A549 (cell line): Measurements from ENCODE around the gene CTIF. TPM values are rescaled to one million over a fixed set of nuclear protein-coding genes. Genes with fewer than 3 reads are reported as not detected.

Source experiments
- ATAC-seq, 2 experiments: fragments of 200-7000 bp in 1 of 2; fragments of >200 bp in 1 of 2; cut with Nextera tagmentation in 1 of 2; cut with Tn5 transposase in 1 of 2; 3 replicates each; pipeline versions ENCODE4 v1.8.0 to v1.9.1; 2018 to 2020; ENCODE audit warnings: mild to moderate bottlenecking in 1 of 2, moderate library complexity in 1 of 2
- CTCF ChIA-PET: fragments of 300-600 bp; sonication (Branson Sonifier 250); formaldehyde crosslinking; extraction: SDS; loops from one replicate; lab custom pipeline; 2021; ENCODE audit warnings: antibody characterized with exemption, inconsistent platforms; lab: Yijun Ruan, JAX
- POLR2A ChIA-PET: fragments of 350-600 bp; formaldehyde crosslinking; extraction: SDS; loops from one replicate; lab custom pipeline; 2021; ENCODE audit warnings: antibody characterized with exemption, inconsistent platforms; lab: Yijun Ruan, JAX
- DNase-seq, 2 experiments: peaks; one replicate each; pipeline versions ENCODE4 v3.0.0 to v3.0.0-alpha.2; 2011 to 2016; ENCODE audit warnings: low read depth in 1 of 2, low spot score in 1 of 2
- FAIRE-seq: peaks from 2 replicates; lab custom pipeline; 2011; peaks lifted over from hg19 to GRCh38; lab: Jason Lieb, UNC
- H3K27ac ChIP-seq, 2 experiments: fragments of >200 bp; sonication (Bioruptor Twin); formaldehyde crosslinking; 3 replicates each; pipeline ENCODE4 v1.5.1; 2016 to 2017
- H3K4me1 ChIP-seq: fragments of >200 bp; sonication (Bioruptor Twin); formaldehyde crosslinking; 3 replicates; pipeline ENCODE4 v1.6.1; 2016
- H3K4me2 ChIP-seq: fragments of >200 bp; sonication (Bioruptor Twin); formaldehyde crosslinking; 3 replicates; pipeline ENCODE4 v1.6.1; 2016
- H3K4me3 ChIP-seq: fragments of >200 bp; sonication (Bioruptor Twin); formaldehyde crosslinking; 3 replicates; pipeline ENCODE4 v1.5.1; 2016
- H3K9me3 ChIP-seq: fragments of >200 bp; sonication (Bioruptor Twin); formaldehyde crosslinking; 3 replicates; pipeline ENCODE4 v1.6.1; 2016
- CBX2 ChIP-seq: fragments of 200-600 bp; sonication (generic); IDR thresholded peaks from 2 replicates; pipeline ENCODE4 v1.6.1; 2016; ENCODE audit warnings: low read depth, mild to moderate bottlenecking, borderline replicate concordance
- CBX8 ChIP-seq: fragments of 200-600 bp; sonication (generic); IDR thresholded peaks from 2 replicates; pipeline ENCODE4 v1.6.1; 2016
- CEBPB ChIP-seq, 2 experiments: fragments of >200 bp in 1 of 2; sonication (Bioruptor Twin) in 1 of 2; formaldehyde crosslinking in 1 of 2; IDR thresholded peaks; 2 replicates each; pipeline ENCODE4 v1.6.1; 2012 to 2016
- EHF ChIP-seq: fragments of 250-450 bp; sonication (Bioruptor Pico); IDR thresholded peaks from 2 replicates; pipeline ENCODE4 v1.5.0; 2020; ENCODE audit warnings: mild to moderate bottlenecking
- EP300 ChIP-seq, 2 experiments: fragments of >200 bp; sonication (Bioruptor Twin); formaldehyde crosslinking; IDR thresholded peaks; 2 replicates in 1 of 2; 3 replicates in 1 of 2; pipeline ENCODE4 v1.6.1; 2016 to 2017
- FOSL2 ChIP-seq, 2 experiments: fragments of 450-650 bp in 1 of 2; fragments of >200 bp in 1 of 2; sonication (Bioruptor Twin) in 1 of 2; formaldehyde crosslinking; IDR thresholded peaks; 2 replicates each; pipeline versions ENCODE4 v1.5.0 to v1.6.1; 2016 to 2020; ENCODE audit warnings: mild to moderate bottlenecking in 1 of 2, moderate library complexity in 1 of 2
- FOXS1 ChIP-seq: fragments of 250-450 bp; sonication (Bioruptor Pico); IDR thresholded peaks from 2 replicates; pipeline ENCODE4 v1.5.0; 2020; ENCODE audit warnings: mild to moderate bottlenecking, moderate library complexity
- HDAC2 ChIP-seq: fragments of 200-600 bp; sonication (generic); IDR thresholded peaks from 2 replicates; pipeline ENCODE4 v1.6.1; 2016
- KDM5A ChIP-seq: fragments of 200-600 bp; sonication (generic); IDR thresholded peaks from 2 replicates; pipeline ENCODE4 v1.6.1; 2016; ENCODE audit warnings: antibody characterized with exemption, mild to moderate bottlenecking
- MAFK ChIP-seq: fragments of 450-650 bp; IDR thresholded peaks from 2 replicates; pipeline ENCODE4 v1.6.1; 2014; ENCODE audit not compliant: partially characterized antibody
- MAZ ChIP-seq: fragments of 150-350 bp; IDR thresholded peaks from 2 replicates; pipeline ENCODE4 v1.6.1; 2014; ENCODE audit warnings: antibody characterized with exemption, low read depth, low read length, borderline replicate concordance
- NFE2L2 ChIP-seq: fragments of 150-350 bp; conservative IDR thresholded peaks from 2 replicates; pipeline ENCODE4 v1.6.1; 2014; ENCODE audit warnings: low read length
- NR3C1 ChIP-seq: fragments of >200 bp; sonication (Bioruptor Twin); formaldehyde crosslinking; IDR thresholded peaks from 3 replicates; pipeline ENCODE4 v1.6.1; 2017
- POLR2A ChIP-seq: IDR thresholded peaks from 2 replicates; pipeline ENCODE4 v1.6.1; 2012; ENCODE audit warnings: mild to moderate bottlenecking, low read length
- RAD21 ChIP-seq, 2 experiments: fragments of >200 bp in 1 of 2; sonication (Bioruptor Twin) in 1 of 2; formaldehyde crosslinking in 1 of 2; IDR thresholded peaks in 1 of 2; conservative IDR thresholded peaks in 1 of 2; 2 replicates in 1 of 2; 3 replicates in 1 of 2; pipeline ENCODE4 v1.6.1; 2012 to 2018; ENCODE audit warnings: inconsistent platforms in 1 of 2
- SMC3 ChIP-seq: fragments of >200 bp; sonication (Bioruptor Twin); formaldehyde crosslinking; IDR thresholded peaks from 3 replicates; pipeline ENCODE4 v1.6.1; 2018; ENCODE audit warnings: inconsistent platforms
- TP53 ChIP-seq: fragments of 250-450 bp; sonication (Bioruptor Pico); IDR thresholded peaks from 2 replicates; pipeline ENCODE4 v1.5.0; 2021; ENCODE audit warnings: mild to moderate bottlenecking, moderate library complexity
- ZSCAN20 ChIP-seq: fragments of 250-450 bp; sonication (Bioruptor Pico); IDR thresholded peaks from 2 replicates; pipeline ENCODE4 v1.8.0; 2022; ENCODE audit warnings: mild to moderate bottlenecking, moderate library complexity
- whole genome bisulfite sequencing: methylation state at CpG from one replicate; pipeline ENCODE4 v1.1.6; 2017; ENCODE audit errors: missing lambda C conversion rate; 5-methylcytosine and 5-hydroxymethylcytosine counted together
- polyA plus RNA-seq, 4 experiments: library from polyadenylated mRNA; depleted of rRNA in 3 of 4; stranded (reverse); fragments of >200 nt; fragmentation: RNase III in 1 of 4; extraction: RNeasy Plus Mini Kit Qiagen cat#74134 plus additional on column Dnase treatment in 1 of 4; gene quantifications; 2 replicates in 3 of 4; 3 replicates in 1 of 4; pipeline ENCODE4 v1.2.3, GENCODE V29; 2011 to 2017
- TF ChIP-seq, protein P1 (sequence below): fragments of >200 bp; sonication (Bioruptor Twin); formaldehyde crosslinking; IDR thresholded peaks from 3 replicates; pipeline ENCODE4 v1.6.1; 2016
- TF ChIP-seq, protein P2 (sequence below): fragments of 150-350 bp; IDR thresholded peaks from 2 replicates; pipeline ENCODE4 v1.6.1; 2014; ENCODE audit warnings: low read depth, mild to moderate bottlenecking, low read length
- TF ChIP-seq, protein P3 (sequence below): IDR thresholded peaks from 2 replicates; pipeline ENCODE4 v1.6.1; 2012
- TF ChIP-seq, protein P4 (sequence below): fragments of 250-450 bp; sonication (Bioruptor Pico); IDR thresholded peaks from 2 replicates; pipeline ENCODE4 v1.5.0; 2021; ENCODE audit warnings: mild to moderate bottlenecking, moderate library complexity, borderline replicate concordance
- TF ChIP-seq, protein P5 (sequence below): fragments of 250-450 bp; sonication (Bioruptor Pico); IDR thresholded peaks from 2 replicates; pipeline ENCODE4 v1.5.0; 2020; ENCODE audit warnings: low read depth, mild to moderate bottlenecking, moderate library complexity

Gene CTIF
- polyA plus RNA-seq, 2 of the 4 experiments (the other 2 are of a cell fraction) = 17.0 to 24.7 TPM

DNA sequence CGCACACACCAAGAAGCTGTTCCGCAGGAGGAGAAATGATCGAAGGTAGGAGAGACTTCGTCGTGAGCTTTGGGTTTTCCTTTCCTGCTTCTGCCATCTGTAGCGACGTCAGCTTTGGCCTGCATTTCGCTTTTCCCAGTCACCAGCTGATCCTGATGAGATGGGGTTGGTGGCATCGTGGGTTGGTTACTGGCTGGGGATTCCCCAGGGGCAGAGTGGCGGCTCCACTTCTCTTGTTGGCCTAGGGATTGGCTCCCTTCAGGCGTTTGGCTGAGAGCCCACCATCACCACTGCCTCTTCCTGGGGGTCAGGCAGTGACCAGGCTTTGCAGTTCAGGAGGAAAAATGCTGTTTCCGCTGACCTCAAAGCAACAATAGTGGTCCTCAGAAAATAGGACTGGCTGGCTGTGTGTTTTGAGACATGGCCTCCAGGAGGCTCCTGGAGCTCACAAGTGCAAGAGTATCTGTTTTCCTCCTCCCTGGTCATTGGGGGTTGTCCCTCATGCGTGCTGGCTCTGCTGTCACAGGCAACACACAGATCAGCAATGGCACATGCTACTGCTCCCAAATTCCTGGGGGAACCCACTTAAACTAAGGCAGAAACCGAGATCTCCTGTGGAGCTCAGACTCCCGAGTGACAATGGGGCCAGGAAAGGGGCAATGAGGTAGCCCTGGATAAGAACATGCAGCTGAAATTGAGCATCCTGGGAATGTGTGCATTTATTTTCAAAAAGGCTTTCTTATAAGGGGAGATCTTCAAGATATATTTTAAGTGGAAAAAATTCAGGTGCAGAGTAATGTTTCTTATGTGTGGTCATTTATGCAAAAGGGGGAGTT is 173.0 kb downstream of the CTIF start:
- ChIA-PET CTCF (interaction anchor here (1.1 to 1.6 kb wide), 2 partner anchors 9 to 201 kb away, joined by 3 to 4 read pairs; no protein-coding TSS in a partner anchor), POLR2A (no interaction called here)
- peak; percentile 50 to 73; a peak in 3 of 6 replicates for ATAC-seq
- FAIRE-seq = no peak
- Histone ChIP-seq H3K9me3 (no peaks in the 10 kb centered on the region), H3K4me1 (no peaks in the 10 kb centered on the region), H3K4me3 (no peak overlapping the region), H3K4me2 (no peak overlapping the region), H3K27ac (no peak overlapping the region)
- TF ChIP-seq RAD21 (conservative IDR thresholded peaks at IDR 0.05 in 1 of 2, IDR thresholded peaks at IDR 0.05 in 1 of 2) = peak; percentile 41 to 69; a peak in 4 of 5 replicates
- TF ChIP-seq, protein P1, sequence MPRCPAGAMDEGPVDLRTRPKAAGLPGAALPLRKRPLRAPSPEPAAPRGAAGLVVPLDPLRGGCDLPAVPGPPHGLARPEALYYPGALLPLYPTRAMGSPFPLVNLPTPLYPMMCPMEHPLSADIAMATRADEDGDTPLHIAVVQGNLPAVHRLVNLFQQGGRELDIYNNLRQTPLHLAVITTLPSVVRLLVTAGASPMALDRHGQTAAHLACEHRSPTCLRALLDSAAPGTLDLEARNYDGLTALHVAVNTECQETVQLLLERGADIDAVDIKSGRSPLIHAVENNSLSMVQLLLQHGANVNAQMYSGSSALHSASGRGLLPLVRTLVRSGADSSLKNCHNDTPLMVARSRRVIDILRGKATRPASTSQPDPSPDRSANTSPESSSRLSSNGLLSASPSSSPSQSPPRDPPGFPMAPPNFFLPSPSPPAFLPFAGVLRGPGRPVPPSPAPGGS = no peak
- peak; percentile 30; the same call in 1 of the 3 replicates for TF ChIP-seq SMC3
- TF ChIP-seq MAZ = no peak
- TF ChIP-seq, protein P2, sequence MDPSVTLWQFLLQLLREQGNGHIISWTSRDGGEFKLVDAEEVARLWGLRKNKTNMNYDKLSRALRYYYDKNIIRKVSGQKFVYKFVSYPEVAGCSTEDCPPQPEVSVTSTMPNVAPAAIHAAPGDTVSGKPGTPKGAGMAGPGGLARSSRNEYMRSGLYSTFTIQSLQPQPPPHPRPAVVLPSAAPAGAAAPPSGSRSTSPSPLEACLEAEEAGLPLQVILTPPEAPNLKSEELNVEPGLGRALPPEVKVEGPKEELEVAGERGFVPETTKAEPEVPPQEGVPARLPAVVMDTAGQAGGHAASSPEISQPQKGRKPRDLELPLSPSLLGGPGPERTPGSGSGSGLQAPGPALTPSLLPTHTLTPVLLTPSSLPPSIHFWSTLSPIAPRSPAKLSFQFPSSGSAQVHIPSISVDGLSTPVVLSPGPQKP = no peak
- WGBS = 80% methylated on average over 12 of the region's 15 CpGs
- peak; percentile 20 to 34 for DNase-seq

DNA sequence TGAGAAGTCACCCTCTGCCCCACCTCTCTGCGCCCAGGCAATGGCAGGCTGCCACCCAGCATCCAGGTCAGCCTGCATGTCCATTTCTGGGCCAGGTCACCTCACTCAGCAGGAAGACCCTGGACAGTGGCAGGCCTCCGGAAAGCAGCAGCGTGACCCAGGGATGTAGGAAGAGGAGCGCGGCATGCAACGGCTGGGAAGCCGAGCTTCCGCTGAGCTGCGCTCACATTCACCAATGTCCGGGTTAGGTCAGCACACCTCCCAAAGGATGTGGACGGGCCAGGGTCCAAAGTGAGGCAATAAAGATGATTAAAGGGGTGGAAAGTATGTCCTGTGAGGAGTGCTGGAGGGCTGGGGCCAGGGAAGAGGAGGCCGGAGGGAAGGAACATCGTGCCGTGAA is 174.5 kb downstream of the CTIF start:
- ChIA-PET CTCF (interaction anchor here (0.6 to 1.0 kb wide), 2 partner anchors 16 to 92 kb away, joined by 4 read pairs; no protein-coding TSS in a partner anchor), POLR2A (no interaction called here)
- TF ChIP-seq MAFK (no peak), NR3C1 (no peak), SMC3 (no peak)
- Histone ChIP-seq H3K4me1 (no peaks in the 10 kb centered on the region), H3K27ac (no peak overlapping the region), H3K4me2 (no peak overlapping the region), H3K9me3 (no peaks in the 10 kb centered on the region), H3K4me3 (no peak overlapping the region)
- DNase-seq = no peak
- WGBS = 95% methylated on average over 13 of the region's 14 CpGs
- no peak for ATAC-seq
- no peak for FAIRE-seq

DNA sequence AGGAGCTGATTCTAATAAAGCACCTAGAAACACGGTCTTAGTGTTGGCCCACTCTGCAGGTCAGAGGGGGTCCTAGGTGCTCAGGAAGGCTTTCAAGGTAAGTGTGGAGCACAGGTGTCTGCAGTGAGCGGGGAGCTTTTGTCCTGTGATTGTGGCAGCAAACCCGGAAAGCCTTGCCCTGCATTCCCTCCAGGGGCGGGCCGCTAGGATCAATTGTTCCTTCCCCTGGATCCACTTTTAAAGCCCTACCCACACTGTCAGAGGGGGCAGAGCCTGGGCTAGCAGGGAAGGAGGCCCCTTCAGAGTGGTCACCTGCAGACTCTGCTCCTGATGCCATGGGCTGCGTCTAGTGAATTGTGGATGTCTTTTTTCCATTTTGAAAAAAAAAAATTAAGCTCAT is 176.0 kb downstream of the CTIF start:
- Histone ChIP-seq H3K4me3 (no peak overlapping the region), H3K9me3 (no peaks in the 10 kb centered on the region), H3K4me1 (no peaks in the 10 kb centered on the region), H3K4me2 (no peak overlapping the region), H3K27ac (no peak overlapping the region)
- WGBS = 88% methylated on average over 4 of the region's 6 CpGs
- TF ChIP-seq CBX8 (no peak), CEBPB (IDR thresholded peaks at IDR 0.05) (no peak), HDAC2 (no peak), CBX2 (no peak), EHF (CRISPR knock-in tag) (no peak), TP53 (CRISPR knock-in tag) (no peak), NR3C1 (no peak), KDM5A (no peak), ZSCAN20 (CRISPR knock-in tag) (no peak), POLR2A (no peak), EP300 (IDR thresholded peaks at IDR 0.05) (no peak), FOXS1 (no peak), NFE2L2 (no peak), FOSL2 (IDR thresholded peaks at IDR 0.05) (no peak), FOSL2 (CRISPR knock-in tag; IDR thresholded peaks at IDR 0.05) (no peak)
- TF ChIP-seq, protein P3, sequence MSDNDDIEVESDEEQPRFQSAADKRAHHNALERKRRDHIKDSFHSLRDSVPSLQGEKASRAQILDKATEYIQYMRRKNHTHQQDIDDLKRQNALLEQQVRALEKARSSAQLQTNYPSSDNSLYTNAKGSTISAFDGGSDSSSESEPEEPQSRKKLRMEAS = no peak
- TF ChIP-seq, protein P4, sequence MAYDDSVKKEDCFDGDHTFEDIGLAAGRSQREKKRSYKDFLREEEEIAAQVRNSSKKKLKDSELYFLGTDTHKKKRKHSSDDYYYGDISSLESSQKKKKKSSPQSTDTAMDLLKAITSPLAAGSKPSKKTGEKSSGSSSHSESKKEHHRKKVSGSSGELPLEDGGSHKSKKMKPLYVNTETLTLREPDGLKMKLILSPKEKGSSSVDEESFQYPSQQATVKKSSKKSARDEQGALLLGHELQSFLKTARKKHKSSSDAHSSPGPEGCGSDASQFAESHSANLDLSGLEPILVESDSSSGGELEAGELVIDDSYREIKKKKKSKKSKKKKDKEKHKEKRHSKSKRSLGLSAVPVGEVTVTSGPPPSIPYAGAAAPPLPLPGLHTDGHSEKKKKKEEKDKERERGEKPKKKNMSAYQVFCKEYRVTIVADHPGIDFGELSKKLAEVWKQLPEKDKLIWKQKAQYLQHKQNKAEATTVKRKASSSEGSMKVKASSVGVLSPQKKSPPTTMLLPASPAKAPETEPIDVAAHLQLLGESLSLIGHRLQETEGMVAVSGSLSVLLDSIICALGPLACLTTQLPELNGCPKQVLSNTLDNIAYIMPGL = no peak
- TF ChIP-seq, protein P5, sequence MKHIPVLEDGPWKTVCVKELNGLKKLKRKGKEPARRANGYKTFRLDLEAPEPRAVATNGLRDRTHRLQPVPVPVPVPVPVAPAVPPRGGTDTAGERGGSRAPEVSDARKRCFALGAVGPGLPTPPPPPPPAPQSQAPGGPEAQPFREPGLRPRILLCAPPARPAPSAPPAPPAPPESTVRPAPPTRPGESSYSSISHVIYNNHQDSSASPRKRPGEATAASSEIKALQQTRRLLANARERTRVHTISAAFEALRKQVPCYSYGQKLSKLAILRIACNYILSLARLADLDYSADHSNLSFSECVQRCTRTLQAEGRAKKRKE (CRISPR knock-in tag) = no peak
- FAIRE-seq (no peak), DNase-seq (no peak), ATAC-seq (no peak)
- CTCF ChIA-PET = interaction anchor here (1.0 to 1.4 kb wide), 2 partner anchors 23 to 40 kb away, joined by 3 to 4 read pairs; no protein-coding TSS in a partner anchor
- POLR2A ChIA-PET = no interaction called here
